ENCODE data around the gene ATP6V0C.
"Not testable (repeated sequence)": the region's sequence is repeated elsewhere in the genome, so short reads cannot be mapped to it uniquely, and the experiment has no call there.

The ATP6V0C gene

GRCh38 chr16:2527784-2528100 lies 14.0 kb downstream of the ATP6V0C start:
- no peak for DNase-seq (ENCODE audit: low read depth in 2 of 2)

GRCh38 chr16:2528161-2529060 lies 14.7 kb downstream of the ATP6V0C start:
- no peak for DNase-seq (ENCODE audit: low read depth in 2 of 2)

- DNase-seq (ENCODE audit: low read depth in 2 of 2), result no peak
Measured at GRCh38 chr16:2529061-2529931, 15.5 kb downstream of the ATP6V0C start.

GRCh38 chr16:2529961-2530628 lies 16.3 kb downstream of the ATP6V0C start:
- DNase-seq (ENCODE audit: low read depth in 2 of 2), result no peak

- DNase-seq (ENCODE audit: low read depth in 2 of 2), result no peak
Measured at GRCh38 chr16:2530629-2531318, 17.0 kb downstream of the ATP6V0C start.

GRCh38 chr16:2531371-2531695 lies 17.6 kb downstream of the ATP6V0C start, which contains the start of gene CEMP1:
Gene CEMP1, minus strand, starts transcription at chr16:2531408. Its CDS starts 335 bp downstream, at chr16:2531073.
- DNase-seq (ENCODE audit: low read depth in 2 of 2), result no peak

- DNase-seq (ENCODE audit: low read depth in 2 of 2), result peak; percentile 94 to 98
Measured at GRCh38 chr16:2531696-2532493, 18.1 kb downstream of the ATP6V0C start.

GRCh38 chr16:2532494-2533141 lies 18.9 kb downstream of the ATP6V0C start:
- DNase-seq (ENCODE audit: low read depth in 2 of 2), result peak; percentile 45 to 51

- DNase-seq (ENCODE audit: low read depth in 2 of 2), result not testable (repeated sequence)
Measured at GRCh38 chr16:2533142-2533755, 19.5 kb downstream of the ATP6V0C start.

- no peak for DNase-seq (ENCODE audit: low read depth in 2 of 2)
Measured at GRCh38 chr16:2533912-2534311, 20.2 kb downstream of the ATP6V0C start.

GRCh38 chr16:2534335-2534734 lies 20.6 kb downstream of the ATP6V0C start:
- DNase-seq (ENCODE audit: low read depth in 2 of 2), result not testable (repeated sequence)

- DNase-seq (ENCODE audit: low read depth in 2 of 2), result no peak
Measured at GRCh38 chr16:2535625-2536013, 21.9 kb downstream of the ATP6V0C start.

- DNase-seq (ENCODE audit: low read depth in 2 of 2), result peak; percentile 78 to 91
Measured at GRCh38 chr16:2537451-2538379, 24.0 kb downstream of the ATP6V0C start, which contains the start of gene PDPK1. Gene PDPK1, plus strand, starts transcription at chr16:2538021. Its CDS starts 92 bp downstream, at chr16:2538113.

GRCh38 chr16:2539192-2539844 lies 25.6 kb downstream of the ATP6V0C start:
- not testable (repeated sequence) for DNase-seq (ENCODE audit: low read depth in 2 of 2)

- peak in 1 of 2 donors; percentile 32 for DNase-seq (ENCODE audit: low read depth in 2 of 2)
Measured at GRCh38 chr16:2539845-2540458, 26.2 kb downstream of the ATP6V0C start.

GRCh38 chr16:2540912-2541311 lies 27.2 kb downstream of the ATP6V0C start:
- DNase-seq (ENCODE audit: low read depth in 2 of 2), result not testable (repeated sequence)

GRCh38 chr16:2541409-2541808 lies 27.7 kb downstream of the ATP6V0C start:
- not testable (repeated sequence) for DNase-seq (ENCODE audit: low read depth in 2 of 2)
